HG03565 (cell line): ENCODE results near the gene MAN1B1.

Source experiments
- ATAC-seq: cut with Tn5 transposase; IDR thresholded peaks from one replicate; pipeline ENCODE4 v1.9.1; 2021; ENCODE audit warnings: mild to moderate bottlenecking, moderate library complexity; ENCODE audit not compliant: unreplicated experiment

MAN1B1 gene

GRCh38 chr9:137068539-137069507 is 18.0 kb upstream of the MAN1B1 start:
- no peak for ATAC-seq

GRCh38 chr9:137069508-137070091 is 17.2 kb upstream of the MAN1B1 start:
- ATAC-seq, result peak; percentile 12

DNA sequence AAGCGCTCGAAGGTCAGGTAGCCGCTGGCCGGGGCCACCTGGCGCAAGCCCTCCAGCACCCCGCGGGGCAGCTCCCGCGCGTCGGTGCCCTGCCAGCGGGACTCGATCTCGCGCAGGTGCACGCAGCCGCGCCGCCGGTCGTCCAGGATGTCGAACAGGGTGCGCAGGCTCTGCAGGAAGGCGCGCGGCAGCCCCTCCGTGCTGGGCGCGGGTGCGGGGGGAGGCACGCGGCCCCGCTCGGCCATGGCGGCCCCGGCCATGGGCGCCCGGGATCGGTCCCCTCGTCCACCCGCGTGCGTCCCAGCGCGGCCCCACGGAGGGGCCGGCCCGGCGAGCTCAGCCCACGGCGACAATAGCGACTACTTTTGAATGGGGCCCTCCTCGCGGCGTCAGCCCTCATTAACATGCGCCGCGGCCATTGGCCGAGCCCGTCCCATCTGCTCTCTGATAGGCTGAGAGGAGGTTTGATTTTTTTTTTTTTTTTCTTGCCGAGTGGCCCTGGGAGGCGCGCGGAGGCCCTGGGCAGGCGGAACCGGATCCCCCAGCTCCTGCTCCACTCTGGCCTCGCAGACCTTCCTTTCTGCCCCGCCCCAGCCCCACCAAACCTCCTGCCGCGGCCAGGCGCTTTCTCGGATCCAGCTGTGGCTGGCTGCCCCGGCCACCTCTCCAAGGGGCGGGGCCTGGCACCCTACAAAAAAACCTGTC is 16.4 kb upstream of the MAN1B1 start, which contains the start of gene SAPCD2:
SAPCD2 (minus strand) TSS at position 357 of the 705 bp plus-strand sequence; CDS start at position 260, 97 bp downstream.
- peak; percentile 68 for ATAC-seq

DNA sequence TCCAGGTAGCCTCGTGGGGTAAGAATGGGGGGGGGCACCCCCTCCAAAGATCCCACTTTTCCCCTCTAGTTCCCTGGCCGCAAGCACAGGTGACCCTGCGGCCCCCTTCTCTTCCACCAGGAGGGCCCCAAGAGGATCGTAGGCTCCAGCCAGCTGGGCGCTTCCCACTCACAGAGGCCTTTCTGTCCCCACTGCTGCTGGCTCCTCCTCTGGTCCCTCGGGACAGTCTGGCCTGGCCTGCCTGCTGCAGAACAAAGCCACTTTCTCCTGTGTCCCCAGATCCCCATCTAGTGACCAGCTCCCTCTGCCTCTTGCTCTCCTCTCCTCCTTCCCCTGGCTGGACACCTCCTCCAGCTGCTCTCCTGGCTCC is 15.9 kb upstream of the MAN1B1 start:
- ATAC-seq, result no peak

DNA sequence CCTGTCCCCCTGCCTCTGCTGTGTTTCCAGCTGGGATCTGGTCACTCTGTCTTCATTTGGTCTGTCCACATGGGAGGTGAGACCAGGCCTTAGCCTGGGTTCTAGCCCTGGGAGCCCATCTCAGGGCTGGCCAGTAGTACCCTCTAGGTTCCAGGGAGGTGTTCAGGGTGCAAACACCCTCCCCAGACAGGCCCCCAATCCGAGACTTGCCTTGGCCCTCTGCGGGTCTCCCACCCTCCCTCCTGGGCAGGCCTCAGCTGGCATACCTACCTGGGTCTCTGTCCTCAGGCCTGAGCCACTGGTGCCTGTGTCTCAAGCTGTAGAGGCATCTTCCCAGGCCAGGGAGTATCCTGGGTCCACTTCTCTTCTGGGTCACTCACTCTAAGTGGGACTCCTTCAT is 15.5 kb upstream of the MAN1B1 start:
- ATAC-seq, result no peak

GRCh38 chr9:137073992-137074399 is 12.8 kb upstream of the MAN1B1 start:
- ATAC-seq, result no peak

DNA sequence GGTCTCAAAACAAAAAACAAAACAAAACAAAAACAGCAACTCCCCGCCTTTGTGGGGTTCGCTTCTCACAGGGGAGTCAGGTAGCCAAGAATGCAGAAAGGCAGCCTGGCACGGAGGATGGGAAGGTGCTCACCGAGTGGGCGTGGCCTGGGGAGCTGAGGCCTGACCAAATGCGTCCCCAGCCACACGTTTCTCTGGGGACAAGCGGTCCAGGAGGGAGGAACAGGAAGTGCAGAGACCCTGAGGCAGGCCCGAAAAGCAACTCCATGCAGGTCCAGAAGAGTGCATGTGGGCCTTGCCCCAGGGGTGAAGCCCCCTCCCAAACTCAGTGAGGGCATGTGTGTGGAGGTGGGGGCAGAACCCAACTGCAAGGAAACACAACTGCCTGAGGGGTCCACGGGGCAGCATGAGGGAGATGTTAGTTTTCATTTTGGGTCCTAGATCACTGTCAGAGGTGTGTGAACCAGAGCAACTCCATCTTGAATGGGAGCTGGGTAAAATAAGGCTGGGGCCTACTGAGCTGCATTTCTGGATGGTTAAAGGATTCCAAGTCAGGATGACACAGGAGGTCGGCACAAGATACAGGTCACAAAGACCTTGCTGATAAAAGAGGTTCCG is 12.0 kb upstream of the MAN1B1 start:
- no peak for ATAC-seq

- no peak for ATAC-seq
Observed at GRCh38 chr9:137075275-137075775, 11.5 kb upstream of the MAN1B1 start.

- no peak for ATAC-seq
Observed at GRCh38 chr9:137076636-137077009, 10.2 kb upstream of the MAN1B1 start.

DNA sequence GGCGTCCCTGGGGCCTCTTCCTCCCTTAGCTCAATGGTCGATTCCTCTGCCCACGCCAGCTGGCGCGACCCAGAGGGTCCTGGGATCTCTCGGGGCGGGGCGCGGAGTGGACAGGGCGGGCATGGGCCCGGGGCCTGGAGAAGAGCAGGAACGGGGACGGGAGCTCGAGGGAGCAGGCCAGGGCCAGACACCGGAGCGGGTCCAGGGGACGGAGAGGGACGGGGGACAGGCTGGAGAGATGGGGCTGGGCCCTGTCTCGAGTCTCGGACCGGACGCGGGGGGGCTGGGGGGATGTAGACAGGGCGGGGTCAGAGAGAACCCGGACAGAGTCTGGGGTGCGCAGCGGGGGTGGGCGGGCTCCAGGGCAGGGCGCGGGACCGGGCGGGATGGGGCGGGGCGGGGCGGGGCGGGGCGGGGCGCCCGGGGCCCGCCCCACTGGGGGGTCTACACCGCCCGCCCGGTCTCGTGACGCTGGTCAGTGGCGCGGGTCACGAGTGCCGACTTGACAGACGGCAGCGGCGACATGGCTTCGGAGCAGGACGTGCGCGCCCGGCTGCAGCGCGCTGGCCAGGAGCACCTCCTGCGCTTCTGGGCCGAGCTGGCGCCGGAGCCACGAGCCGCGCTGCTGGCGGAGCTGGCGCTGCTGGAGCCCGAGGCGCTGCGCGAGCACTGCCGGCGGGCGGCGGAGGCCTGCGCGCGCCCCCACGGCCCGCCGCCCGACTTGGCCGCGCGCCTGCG is 9.6 kb upstream of the MAN1B1 start, which contains the start of gene UAP1L1:
UAP1L1 (plus strand) TSS at position 508 of the 738 bp plus-strand sequence; CDS start at position 524, 16 bp downstream.
- peak; percentile 44 for ATAC-seq

DNA sequence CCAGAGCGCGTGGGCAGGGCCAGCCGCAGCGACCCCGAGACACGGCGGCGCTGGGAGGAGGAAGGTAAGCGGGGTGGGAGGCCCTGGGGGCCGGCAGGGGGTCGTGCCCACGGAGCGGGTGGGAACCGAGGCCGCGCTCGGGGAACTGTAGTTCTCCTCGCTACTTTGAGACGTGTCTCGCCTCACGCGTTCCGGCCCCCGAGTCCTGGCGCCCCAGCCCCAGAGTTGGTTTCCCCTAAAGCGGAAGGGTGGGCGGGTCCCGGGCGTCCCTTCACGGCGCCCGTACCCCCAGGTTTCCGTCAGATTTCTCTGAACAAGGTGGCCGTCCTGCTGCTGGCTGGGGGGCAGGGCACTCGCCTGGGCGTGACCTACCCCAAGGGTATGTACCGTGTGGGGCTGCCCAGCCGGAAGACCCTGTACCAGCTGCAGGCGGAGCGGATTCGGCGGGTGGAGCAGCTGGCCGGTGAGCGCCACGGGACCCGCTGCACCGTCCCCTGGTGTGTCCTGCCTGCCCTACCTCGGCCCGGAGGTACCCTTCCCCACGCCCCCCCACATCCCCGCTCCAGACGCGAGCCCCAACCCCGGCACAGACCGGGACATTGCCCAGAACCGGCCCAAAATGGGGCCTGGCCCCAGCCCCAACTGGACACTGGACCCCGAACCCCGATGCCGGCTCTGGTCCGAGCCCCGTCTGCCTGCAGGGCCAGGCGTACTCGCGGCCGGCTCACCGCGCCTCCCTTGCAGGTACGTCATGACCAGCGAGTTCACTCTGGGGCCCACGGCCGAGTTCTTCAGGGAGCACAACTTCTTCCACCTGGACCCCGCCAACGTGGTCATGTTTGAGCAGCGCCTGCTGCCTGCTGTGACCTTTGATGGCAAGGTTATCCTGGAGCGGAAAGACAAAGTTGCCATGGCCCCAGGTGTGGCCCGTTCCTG is 8.8 kb upstream of the MAN1B1 start:
- ATAC-seq, result peak; percentile 12

DNA sequence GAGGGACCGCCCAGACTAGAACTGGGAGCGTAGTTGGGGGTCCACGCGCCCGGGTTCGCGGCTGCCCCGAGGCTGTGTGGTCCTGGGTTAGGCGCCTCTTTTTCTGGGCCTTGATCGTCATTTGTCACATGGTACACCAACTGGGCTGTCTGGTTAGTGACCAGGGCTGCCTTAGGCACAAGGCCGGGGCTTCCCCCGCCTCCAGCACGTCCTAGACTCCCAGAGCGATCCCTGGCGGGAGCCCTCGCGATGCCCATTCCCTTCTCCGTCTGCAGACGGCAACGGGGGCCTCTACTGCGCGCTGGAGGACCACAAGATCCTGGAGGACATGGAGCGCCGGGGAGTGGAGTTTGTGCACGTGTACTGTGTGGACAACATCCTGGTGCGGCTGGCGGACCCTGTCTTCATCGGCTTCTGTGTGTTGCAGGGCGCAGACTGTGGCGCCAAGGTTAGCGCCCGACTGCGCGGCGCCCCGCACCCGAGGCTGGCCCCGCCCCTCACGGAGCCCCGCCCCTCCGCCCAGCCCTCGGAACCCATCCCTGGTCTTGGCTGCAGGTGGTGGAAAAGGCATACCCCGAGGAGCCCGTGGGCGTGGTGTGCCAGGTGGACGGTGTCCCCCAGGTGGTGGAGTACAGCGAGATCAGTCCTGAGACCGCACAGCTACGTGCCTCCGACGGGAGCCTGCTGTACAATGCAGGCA is 7.9 kb upstream of the MAN1B1 start:
- no peak for ATAC-seq

DNA sequence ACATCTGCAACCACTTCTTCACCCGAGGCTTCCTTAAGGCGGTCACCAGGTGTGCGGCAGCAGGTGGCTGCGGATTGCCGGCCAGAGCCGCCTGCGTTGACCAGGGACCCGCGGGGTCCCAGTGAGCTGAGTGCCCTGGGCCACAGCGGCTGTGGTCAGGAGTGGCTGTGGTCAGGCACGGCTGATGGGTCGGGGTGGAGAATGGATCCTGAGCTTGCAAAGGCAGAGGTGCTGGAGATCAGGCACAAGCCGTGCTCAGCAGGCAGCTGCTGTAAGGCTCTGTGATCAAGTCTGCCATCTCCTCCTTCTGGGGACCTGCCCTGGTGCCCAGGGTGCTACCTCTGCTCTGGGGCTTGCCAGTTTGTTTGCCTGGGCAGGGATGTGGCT is 7.4 kb upstream of the MAN1B1 start:
- ATAC-seq, result no peak

- ATAC-seq, result no peak
Observed at GRCh38 chr9:137080260-137081122, 6.3 kb upstream of the MAN1B1 start.

DNA sequence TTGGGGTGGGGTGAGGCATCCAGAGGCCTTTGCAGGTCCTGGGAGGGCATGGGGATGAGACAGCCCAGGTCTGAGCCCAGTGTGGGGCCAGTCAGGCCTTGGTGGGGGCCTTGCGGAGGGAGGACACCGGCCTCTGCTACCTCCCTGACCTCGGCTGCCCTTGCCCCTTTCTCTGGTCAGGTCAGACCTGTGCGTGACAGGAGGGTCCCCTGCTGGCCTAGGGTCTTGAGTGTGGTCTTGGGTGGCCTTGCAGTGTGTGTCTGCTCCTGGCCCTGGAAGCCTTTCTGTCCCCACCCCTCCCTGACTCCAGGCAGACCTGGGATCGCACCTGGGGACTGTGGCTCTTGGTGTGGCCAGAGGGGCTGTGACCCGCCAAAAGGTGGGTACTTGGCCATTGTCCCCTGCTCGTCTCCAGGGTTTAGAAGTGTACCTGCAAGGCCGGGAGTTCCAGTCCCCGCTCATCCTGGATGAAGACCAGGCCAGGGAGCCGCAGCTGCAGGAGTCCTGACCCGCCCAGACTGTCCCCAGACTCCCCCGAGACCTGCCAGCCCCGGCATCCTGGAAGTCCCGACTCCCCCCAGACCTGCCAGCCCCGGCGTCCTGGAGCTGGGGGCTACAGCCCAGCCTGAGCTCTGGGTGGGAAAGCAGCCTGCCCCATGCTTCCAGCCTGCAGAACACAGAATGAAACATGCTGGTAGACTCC is 4.4 kb upstream of the MAN1B1 start:
- no peak for ATAC-seq

GRCh38 chr9:137082925-137083290 is 3.9 kb upstream of the MAN1B1 start:
- no peak for ATAC-seq

GRCh38 chr9:137083394-137084004 is 3.3 kb upstream of the MAN1B1 start:
- no peak for ATAC-seq
